Activated CD8-positive, alpha-beta memory T cell treated with anti-CD3 and anti-CD28 coated beads, Interleukin-2, amount 50 U/mL, for 1 hour (primary cell): Measurements from ENCODE around the gene CALML4.
"Not testable (repeated sequence)": the region's sequence is repeated elsewhere in the genome, so short reads cannot be mapped to it uniquely, and the experiment has no call there.

Experiments
- DNase-seq: peaks from one replicate; pipeline ENCODE4 v3.0.0-alpha.2; 2020; ENCODE audit errors: extremely low read depth

Gene CALML4

DNA sequence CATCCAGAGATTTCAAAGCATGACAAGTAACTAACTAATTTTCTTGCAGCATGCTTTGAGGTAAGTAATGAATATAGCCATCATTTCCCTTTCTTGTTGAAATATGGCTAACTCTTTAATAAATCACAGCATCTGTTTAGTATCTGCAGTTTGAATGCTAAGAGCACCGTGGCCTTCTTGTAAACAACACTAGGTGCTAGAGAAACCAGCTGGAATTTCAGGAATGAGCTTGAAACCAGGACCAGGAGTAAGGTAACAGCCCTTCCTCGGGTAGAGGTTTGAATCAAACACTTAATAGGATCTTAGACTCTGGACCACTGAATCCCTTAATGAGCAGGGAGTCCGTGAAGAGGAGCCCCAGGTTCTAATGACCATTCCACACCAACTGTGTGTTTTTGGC is 13.6 kb downstream of the CALML4 start:
- DNase-seq = no peak

DNA sequence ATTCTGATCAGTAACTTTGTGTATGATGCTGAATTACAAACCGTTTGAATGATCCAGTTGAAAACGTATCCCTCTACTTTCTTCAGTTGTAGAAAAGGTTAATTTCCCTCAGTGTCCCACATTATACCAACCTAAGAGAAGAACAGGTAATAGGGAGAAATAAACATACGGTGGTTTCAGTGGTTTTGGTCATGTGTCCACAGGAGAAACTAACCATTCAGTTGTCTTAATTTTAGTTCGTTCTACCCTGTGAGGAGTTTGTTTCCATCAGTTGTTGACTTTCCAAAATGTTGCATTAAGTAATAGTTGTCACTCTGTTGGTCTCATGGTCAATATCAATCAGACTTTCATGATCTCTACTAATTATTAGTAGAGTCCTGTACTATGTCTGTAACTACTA is 15.1 kb downstream of the CALML4 start:
- no peak for DNase-seq

DNA sequence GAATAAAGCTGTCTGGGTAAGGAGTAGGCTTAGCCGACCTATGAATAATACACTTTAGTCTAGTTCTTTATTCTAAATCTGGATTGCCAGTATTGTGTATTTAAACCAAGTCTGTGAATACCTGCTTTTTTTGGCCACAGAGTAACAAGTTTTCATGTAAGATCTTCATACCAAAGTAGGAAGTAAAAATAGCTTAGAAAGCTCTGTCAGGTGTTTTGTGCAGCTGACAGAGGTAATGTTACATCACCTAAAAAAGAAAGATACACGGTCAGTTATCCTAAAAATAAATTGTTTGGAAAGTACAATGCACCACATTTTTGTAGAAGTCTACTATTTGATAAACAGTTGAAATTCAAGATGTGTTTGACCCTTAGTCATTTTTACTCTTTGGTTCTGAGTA is 16.5 kb downstream of the CALML4 start:
- no peak for DNase-seq

DNA sequence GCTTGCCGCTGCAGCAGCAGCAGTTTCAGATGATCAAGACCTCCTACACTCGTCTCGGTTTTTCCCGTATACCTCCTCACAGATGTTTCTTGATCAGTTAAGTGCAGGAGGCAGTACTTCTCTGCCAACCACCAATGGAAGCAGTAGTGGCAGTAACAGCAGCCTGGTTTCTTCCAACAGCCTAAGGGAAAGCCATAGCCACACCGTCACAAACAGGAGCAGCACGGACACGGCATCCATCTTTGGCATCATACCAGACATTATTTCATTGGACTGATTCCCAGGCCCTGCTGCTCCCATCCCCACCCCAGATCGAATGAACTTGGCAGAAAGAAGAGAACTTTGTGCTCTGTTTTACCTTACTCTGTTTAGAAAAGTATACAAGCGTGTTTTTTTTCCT is 17.6 kb downstream of the CALML4 start:
- no peak for DNase-seq

DNA sequence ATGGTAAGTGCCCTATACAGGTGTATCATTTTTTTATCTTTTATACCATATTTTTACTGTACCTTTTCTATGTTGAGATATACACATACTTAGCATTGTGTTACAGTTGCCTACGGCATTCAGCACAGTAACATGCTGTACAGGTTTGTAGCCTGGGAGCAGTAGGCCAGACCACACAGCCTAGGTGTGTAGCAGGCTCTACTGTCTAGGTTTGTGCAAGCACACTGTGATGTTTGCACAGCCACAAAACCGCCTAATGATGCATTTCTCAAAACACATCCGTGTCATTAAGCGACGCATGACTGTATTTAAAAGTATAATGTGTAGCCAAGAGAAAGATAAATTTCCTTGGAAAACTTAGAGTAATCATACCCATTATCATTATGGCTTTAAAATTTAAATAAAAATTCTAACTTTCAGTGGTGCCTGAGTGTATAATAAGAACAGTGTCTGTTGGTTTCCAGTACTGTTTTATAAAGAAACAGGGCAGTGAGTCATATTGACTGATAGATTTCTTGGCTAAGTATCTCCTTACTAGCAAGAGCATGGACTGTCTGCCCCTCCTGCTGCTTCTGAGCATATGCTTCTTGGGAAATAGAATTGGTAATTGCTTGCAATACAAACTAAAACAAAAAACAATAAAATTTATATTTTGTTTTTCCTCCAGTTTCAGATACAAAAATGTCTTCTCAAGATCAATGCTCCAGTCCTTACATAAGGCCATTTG is 18.3 kb downstream of the CALML4 start:
- DNase-seq = no peak

DNA sequence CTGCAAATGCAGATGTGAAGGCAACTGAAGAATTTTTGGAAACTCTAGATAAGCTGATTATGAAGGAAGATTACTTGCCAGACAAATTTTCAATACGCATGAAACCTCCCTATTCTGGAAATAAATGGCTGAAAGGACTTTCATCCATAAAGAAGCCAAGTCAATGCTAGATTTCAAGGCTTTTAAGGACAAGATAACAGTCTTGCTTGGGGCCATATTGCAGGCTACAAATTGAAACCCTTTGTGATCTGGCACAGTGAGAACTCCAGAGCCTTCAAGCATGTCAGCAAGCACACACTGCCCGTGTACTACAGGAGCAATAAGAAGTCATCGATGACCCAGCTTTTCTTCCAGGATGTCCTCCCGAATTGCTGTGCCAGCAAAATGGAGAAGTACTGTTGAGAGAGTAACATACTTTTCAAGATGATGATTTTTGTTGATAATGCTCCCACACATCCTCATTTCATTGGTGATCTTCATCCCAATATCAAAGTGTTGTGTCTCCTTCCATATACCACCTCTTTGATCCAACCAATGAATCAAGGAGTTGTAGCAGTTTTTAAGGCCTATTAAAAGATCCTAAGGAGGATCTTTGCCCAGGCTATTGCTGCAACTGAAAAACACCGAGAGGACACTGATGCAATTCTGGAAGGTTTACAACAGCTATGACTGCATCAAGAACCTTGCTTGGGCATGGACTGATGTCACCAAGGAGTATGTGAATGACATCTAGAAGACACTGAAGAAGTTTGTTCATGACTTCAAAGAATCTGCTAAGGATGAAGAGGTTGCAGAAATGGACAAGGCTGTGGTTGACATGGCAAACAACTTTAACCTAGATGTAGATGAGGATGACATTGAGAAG is 20.3 kb downstream of the CALML4 start:
- no peak for DNase-seq

DNA sequence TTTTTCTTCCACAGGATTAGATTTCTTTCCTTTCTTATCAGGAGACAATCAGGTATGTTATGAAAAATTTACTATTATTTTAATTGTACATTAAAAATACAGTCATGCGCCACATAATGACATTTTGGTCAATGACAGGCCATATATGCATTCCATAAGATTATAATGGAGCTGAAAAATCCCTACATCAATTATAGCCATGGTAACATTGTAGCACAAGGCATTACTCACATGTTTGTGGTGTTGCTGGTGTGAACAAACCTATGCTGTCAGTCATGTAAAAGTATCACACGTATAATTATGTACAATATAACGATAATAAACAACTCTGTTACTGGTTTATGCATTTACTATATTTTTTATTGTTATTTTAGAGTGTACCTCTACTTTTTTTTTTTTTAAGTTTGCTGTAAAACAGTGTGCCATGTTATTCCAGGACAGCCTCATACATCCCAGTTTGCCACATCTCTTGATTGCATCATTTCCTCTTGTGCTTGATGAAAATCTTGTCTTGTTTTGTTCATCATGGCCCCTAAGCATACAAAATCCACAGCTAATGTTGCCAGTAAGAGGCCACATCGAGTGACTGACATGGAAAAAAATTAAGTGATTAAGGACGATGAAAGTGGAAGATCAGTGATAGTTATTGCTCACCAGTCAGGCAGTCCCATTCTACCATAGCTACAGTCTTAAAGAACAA is 21.4 kb downstream of the CALML4 start:
- no peak for DNase-seq

DNA sequence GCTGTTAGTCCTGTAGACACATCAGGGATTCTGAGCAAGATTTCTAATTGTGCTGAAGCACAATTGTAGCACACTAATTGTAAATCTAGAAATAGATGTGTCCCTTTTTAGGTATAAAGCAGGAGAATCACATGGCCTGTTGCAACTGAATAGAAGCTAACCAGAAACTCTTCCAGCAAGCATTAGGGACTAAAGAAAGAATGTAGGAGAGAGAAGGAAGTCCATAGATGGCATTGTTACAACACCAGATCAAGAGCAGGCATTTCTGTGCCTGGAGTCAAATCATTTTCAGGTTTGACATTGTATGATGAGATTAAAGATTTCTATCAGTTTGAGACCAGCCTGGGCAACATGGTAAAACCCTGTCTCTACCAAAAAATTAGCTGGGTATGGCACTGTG is 27.4 kb downstream of the CALML4 start:
- DNase-seq = no peak

DNA sequence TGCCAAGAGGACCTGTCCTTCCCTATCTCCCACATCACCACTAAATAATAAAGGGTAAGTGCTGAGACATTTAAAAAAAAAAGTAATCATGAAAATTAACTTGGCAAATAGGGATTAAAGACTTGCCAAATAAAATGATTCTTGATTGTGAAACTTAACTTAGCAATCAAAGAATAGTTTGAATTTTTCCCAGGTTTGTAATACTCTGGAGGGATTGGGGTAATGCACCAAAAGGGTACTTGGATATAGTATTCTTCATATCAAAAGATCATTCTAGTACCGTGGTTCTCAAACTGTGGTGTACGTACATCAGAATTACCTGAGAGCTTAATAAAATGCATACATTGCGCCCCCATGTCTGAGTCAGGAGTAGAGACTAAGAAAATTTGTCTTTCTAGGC is 28.5 kb downstream of the CALML4 start:
- no peak for DNase-seq

DNA sequence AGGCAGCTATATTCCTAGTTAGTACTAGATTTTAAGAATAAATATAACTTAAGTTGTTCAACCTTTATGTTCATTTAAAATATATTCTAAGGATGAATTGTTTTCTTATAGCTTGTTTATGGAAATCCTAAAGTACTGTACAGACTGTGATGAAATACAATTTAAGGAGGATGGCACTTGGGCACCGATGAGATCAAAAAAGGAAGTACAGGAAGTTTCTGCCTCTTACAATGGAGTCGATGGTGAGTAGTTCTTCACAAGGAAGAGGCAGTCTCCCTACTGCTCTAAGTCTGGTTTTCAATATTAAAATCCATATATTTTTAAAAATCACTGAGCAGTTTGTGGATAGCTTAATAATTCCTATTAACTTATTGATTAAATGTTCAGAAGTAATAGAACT is 29.6 kb downstream of the CALML4 start:
- no peak for DNase-seq

DNA sequence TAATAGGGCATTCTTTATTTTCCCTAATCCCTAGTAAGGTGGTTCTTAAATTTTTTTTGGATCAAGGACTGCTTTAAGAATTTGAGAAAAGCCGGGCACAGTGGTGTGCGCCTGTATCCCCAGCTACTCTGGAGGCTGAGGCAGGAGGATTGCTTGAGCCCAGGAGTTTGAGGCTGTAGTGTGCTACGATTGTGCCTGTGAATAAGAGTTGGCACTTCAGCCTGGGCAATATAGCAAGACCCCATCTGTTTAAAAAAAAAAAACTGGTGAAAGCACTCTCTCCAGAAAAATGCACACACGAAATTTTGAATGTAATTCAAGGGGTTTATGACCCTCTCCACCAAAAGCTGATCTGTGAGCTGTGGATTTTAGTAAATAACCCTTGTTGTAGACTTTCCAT is 32.0 kb downstream of the CALML4 start:
- DNase-seq = no peak

DNA sequence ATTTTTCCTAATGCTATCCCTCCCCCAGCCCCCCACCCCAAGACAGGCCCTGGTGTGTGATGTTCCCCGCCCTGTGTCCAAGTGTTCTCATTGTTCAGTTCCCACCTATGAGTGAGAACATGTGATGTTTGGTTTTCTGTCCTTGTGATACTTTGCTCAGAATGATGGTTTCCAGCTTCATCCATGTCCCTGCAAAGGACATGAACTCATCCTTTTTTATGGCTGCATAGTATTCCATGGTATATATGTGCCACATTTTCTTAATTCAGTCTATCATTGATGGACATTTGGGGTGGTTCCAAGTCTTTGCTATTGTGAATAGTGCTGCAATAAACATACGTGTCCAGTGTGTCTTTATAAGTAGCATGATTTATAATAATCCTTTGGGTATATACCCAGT is 33.1 kb downstream of the CALML4 start:
- not testable (repeated sequence) for DNase-seq

DNA sequence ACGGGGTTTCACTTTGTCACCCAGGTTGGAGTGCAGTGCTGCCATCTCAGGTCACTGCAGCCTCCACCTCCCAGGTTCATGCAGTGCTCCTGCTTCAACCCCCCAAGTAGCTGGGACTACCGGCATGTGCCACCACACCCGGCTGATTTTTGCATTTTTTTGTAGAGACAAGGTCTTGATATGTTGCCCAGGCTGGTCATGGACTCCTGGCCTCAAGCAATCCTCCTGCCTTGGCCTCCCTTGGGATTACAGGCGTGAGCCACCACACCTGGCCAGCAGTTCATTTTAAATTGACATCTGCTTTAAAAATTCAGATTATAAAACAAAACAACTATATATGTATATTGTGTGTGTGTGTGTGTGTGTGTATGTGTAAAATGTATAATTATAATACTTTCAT is 38.3 kb downstream of the CALML4 start:
- DNase-seq = no peak

DNA sequence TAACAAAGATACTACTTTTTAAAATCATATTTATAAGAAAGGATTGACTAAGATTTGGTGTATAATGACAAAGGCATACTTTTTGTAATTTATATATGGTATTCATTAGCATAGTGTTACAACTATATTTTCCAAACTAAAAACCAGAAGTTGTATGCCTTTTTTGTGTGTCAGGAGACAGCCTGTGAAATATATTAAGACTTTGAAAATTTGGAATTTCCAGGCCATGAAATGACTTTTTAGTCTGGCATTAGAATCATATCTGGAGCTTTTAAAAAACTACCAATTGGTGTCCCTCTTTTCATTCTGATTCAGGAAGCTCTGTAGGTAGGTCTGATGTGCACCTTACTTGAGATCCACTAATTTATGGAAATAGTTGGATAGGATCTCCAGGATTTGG is 41.9 kb downstream of the CALML4 start:
- no peak for DNase-seq

DNA sequence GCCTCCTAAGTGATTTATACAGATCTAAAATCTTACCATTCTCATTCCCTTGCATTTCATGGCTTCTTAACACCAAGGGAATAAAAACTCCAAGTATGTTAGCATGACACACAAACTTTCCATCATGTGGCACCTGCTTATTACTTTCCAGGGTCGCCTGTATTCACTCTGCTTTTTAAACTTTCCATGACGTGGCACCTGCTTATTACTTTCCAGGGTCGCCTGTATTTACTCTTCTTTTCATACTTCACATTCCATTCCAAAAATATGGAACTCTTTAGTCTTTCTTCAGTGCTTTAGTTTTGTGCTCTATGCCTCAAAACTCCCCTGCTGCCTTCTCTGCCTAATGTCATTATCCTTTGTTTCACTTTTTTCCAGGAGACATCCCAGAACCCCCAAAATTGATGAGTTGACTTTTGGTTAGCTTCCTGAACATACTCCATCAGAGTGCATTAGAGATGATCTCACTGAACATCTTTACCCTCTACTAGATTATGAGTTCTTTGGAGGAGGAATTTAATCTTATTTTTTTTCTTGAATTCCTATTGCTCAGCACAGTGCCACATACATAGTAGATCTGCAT is 47.0 kb downstream of the CALML4 start:
- no peak for DNase-seq

DNA sequence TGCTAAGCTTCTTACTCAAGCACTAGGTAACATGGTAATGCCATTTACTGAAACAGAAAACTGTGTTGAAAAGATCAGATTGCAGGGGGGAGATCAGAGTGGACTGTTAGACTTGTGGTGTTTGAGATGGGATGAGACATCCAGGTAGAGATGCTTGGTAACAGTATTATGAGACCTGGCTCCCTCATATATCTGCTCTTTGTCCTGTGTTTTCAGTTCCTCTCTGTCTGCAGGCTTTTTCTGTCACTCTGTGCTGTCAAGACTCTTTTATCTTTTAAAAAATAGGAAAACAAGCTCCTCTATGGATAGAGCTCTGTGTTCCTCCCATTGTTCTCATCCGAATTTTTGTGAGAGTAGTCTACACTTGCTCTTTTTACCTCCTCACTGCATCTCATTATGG is 48.1 kb downstream of the CALML4 start:
- no peak for DNase-seq

DNA sequence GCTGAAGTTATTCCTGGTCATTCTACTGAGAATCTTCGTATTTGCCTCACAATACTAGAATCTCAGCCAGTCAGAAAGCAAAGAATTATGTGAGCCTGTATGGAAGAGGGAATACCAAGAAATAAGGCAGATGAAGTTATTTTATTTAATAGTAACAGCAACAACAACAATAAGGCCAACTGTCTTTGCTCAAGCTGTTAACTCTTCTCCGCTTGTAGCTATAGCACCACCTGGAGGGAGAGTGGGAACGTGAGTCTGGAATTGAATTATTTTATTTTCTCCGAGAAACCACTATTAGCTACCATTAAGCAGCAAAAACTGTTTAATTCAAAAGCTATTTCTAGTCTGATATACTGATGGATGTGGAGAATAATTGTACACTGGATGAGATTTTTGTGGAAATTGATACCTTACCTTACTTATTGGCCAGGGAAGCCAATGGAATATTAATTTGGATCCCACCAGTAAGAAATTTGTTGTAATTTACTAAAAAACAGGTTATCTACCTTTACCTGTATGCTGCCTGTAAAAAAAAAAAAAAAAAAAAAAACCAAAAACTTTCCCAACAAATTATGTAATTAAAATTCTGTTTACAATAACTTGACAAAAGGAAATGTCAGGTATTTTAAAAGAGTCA is 50.1 kb downstream of the CALML4 start:
- no peak for DNase-seq

DNA sequence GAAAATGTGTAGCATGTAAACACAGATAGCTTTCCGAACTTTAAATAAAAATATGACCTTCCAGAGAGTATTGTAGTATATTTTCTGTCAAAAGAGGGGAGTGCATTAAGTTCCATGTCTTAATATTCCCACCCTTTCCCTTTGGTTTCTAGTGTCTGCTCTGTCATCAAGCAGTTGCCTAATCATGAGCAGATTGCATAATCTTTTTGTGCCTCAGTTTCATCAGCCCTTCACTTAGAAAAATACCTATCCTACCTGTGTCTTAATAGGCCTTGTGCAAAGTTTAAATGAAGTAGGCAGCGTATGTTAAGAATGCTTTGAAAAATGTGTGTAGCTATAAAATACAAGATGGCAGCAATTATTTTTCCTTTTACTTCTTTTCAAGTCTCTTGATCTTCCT is 52.8 kb downstream of the CALML4 start:
- DNase-seq = no peak

DNA sequence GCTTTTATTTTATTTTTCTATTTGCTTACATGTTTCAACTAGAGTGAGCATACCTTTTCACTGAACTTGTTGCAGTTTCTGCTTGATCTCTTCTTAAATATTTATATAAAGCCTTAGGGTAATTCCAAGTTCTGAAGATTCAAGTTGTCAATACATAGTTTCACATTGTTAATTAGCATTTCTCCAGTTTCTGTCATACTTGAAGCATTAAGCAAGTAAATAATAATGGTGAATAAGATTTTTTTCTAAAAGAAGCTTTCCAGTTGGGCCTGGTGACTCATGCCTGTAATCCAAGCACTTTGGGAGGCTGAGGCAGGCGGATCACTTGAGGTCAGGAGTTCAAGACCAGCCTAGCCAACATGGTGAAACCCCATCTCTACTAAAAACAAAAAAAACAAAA is 53.9 kb downstream of the CALML4 start:
- no peak for DNase-seq

DNA sequence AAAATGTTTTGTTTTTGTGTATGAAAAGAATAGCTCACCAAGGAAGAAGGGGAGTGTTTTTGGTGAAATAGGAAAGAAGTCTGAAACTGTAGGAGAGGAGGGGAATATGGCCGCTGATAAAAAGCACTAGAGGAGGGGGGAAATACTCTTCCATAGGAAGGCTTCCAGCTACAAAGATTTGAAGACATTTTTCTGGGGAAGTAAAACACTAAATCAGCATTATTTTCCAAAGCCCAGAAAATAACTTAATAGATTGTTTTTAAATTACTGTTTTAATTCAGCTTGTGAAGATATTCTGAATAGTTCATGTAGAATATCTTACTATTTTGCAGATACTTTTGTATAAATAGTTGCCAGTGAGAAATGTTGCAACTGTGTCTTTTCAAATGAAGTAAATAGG is 54.9 kb downstream of the CALML4 start:
- no peak for DNase-seq

DNA sequence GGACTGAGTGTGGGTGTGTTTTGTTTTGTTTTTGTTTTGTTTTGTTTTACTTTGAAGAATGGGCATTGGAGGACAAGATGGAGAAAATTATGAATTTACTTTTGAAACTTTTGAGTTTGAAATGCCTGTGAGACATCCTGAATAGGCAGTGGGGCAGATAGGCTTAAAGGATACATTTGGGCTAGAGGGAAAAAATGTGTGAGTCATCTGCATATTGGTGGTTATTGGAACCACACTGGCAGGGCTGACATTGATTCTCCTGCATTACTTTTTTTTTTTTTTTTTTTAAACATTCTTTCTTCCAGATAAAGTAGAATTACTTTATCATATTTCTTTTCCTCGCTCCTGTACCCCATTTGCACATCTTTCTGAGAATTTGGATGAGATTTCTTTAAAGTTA is 56.1 kb downstream of the CALML4 start:
- DNase-seq = no peak

DNA sequence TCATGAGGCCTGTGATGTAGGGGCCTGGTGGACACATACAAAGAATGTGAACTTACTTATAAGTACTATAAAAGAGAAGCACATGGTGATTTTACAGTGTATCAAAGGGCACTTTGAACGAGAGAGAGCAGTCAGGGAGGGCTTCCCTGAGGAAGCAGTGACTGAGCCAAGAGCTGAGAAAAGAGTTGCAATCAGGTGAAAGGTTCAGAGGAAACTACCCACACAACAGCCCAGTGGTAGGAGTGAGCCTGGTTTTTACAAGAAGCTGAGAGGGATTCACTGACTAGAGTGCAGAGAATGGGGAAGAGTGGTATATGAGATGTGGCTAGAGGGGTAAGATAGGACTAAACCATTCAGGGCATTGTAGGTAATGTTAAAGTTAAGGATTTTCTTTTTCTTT is 57.1 kb downstream of the CALML4 start:
- DNase-seq = no peak
